Measurements from ENCODE around the gene SFMBT2.

DNA sequence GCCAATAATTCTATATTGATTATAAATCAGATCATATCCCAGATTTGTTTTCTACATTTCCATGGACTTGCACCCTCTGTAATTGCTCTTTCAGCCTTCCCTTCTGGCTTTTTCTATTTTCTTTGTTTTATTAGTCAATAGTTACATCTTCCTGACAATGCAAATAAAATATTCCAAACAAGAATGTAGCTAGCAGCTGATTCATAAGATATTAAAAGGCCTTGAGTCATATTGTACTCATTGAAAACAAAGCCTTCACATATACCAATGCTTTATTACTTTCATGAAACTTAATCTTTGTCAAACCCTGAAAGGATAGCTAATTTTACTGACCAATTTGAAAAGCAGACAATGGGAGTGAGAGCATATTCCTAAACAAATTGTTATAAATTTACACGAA is 10.7 kb upstream of the SFMBT2 start:
- TF ChIP-seq, protein P1, sequence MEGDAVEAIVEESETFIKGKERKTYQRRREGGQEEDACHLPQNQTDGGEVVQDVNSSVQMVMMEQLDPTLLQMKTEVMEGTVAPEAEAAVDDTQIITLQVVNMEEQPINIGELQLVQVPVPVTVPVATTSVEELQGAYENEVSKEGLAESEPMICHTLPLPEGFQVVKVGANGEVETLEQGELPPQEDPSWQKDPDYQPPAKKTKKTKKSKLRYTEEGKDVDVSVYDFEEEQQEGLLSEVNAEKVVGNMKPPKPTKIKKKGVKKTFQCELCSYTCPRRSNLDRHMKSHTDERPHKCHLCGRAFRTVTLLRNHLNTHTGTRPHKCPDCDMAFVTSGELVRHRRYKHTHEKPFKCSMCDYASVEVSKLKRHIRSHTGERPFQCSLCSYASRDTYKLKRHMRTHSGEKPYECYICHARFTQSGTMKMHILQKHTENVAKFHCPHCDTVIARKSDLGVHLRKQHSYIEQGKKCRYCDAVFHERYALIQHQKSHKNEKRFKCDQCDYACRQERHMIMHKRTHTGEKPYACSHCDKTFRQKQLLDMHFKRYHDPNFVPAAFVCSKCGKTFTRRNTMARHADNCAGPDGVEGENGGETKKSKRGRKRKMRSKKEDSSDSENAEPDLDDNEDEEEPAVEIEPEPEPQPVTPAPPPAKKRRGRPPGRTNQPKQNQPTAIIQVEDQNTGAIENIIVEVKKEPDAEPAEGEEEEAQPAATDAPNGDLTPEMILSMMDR (IDR thresholded peaks at IDR 0.05) = no peak
- TF ChIP-seq POLR2A (IDR thresholded peaks at IDR 0.05) (no peak), EP300 (IDR thresholded peaks at IDR 0.05; ENCODE audit: low read depth) (no peak)
